ENCODE measurements around the gene RPSA. TPM values are rescaled to one million over a fixed set of nuclear protein-coding genes. Genes with fewer than 3 reads are reported as not detected.

The RPSA gene
- total RNA-seq, 4 donors from 2014 or later = 644 to 857 (median 730) TPM

DNA sequence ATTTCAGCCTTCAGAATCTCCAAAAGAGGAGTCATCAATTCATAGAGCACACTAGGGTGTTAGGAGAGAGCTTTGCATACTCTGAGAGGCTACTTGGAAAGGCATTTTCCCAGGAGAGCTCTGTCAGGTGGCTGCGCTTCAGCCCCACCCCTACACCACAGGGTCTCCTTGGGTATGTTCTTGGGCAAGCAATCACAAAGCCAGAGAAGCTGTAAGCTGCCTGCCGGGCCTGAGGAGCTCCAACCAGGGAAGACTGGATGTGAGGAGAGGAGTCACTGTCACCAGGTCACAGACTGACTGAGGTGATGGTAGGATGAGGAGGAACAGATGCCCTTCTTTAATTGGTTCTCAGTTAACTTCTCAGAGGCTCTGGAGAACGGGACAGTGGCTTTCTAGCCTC is 9.8 kb upstream of the RPSA start:
- no peak for TF ChIP-seq POLR2A (IDR thresholded peaks at IDR 0.05)
- TF ChIP-seq, protein P1, sequence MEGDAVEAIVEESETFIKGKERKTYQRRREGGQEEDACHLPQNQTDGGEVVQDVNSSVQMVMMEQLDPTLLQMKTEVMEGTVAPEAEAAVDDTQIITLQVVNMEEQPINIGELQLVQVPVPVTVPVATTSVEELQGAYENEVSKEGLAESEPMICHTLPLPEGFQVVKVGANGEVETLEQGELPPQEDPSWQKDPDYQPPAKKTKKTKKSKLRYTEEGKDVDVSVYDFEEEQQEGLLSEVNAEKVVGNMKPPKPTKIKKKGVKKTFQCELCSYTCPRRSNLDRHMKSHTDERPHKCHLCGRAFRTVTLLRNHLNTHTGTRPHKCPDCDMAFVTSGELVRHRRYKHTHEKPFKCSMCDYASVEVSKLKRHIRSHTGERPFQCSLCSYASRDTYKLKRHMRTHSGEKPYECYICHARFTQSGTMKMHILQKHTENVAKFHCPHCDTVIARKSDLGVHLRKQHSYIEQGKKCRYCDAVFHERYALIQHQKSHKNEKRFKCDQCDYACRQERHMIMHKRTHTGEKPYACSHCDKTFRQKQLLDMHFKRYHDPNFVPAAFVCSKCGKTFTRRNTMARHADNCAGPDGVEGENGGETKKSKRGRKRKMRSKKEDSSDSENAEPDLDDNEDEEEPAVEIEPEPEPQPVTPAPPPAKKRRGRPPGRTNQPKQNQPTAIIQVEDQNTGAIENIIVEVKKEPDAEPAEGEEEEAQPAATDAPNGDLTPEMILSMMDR (IDR thresholded peaks at IDR 0.05 in 4 of 5, conservative IDR thresholded peaks at IDR 0.05 in 1 of 5) = no peak
- Histone ChIP-seq H3K4me1 (no peaks in the 10 kb centered on the region), H3K27me3 (no peaks in the 10 kb centered on the region), H3K27ac (no peak overlapping the region), H3K9me3 (no peaks in the 10 kb centered on the region), H3K36me3 (peaks cover 0 to 73% of the 10 kb centered on the region in 2 donors), H3K4me3 (no peak overlapping the region)
- in situ Hi-C loops (cut with MboI; ENCODE audit: low sequenced_read_pairs in 4 of 4) = loop anchor here in 1 of 4 donors (25.0 kb wide), 1 partner anchor 1066 kb away; the partner anchor contains the start of gene RPL14
- intact Hi-C loops (cut with DNase I; ENCODE audit: low total_unique reads) = no loop called here
- DNase-seq (no peak), ATAC-seq (no peak)

- no peaks in the 10 kb centered on the region for H3K4me1 ChIP-seq
- H3K27ac ChIP-seq = no peak overlapping the region
- TF ChIP-seq POLR2A (IDR thresholded peaks at IDR 0.05) = no peak
- TF ChIP-seq, protein P1 (IDR thresholded peaks at IDR 0.05 in 4 of 5, conservative IDR thresholded peaks at IDR 0.05 in 1 of 5) = no peak
- no peak for DNase-seq
- H3K4me3 ChIP-seq = no peak overlapping the region
- in situ Hi-C loops (cut with MboI; ENCODE audit: low sequenced_read_pairs in 4 of 4) = loop anchor here in 1 of 4 donors (25.0 kb wide), 1 partner anchor 1064 kb away; the partner anchor contains the start of gene RPL14
- no peaks in the 10 kb centered on the region for H3K9me3 ChIP-seq
- H3K27me3 ChIP-seq = no peaks in the 10 kb centered on the region
- intact Hi-C loops (cut with DNase I; ENCODE audit: low total_unique reads) = no loop called here
- peaks cover 0 to 53% of the 10 kb centered on the region in 2 donors for H3K36me3 ChIP-seq
- ATAC-seq = no peak
Observed at GRCh38 chr3:39398700-39399099, 7.8 kb upstream of the RPSA start.

DNA sequence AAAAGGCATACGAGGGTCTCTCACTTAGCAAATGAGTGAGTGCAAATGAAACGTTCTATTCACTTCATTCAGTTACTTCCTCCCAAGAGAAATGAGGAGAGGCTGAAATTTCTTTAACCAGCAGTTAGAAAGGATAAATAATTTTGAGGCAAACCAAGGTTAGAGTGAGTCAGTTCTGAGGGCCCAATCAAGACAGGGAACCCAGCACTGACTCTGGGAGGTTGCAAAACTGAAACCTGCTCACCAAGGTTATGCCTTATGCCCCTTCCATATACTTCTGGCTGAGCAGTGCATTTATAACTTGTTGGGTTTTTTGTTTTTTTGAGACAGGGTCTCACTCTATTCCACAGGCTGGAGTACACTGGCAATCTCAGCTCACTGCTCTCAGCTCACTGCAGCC is 4.5 kb upstream of the RPSA start:
- H3K36me3 ChIP-seq = peaks cover 0 to 20% of the 10 kb centered on the region in 2 donors
- in situ Hi-C loops (cut with MboI; ENCODE audit: low sequenced_read_pairs in 4 of 4) = loop anchor here in 1 of 4 donors (25.0 kb wide), 1 partner anchor 910 kb away; the partner anchor contains the start of gene EIF1B
- intact Hi-C loops (cut with DNase I; ENCODE audit: low total_unique reads) = no loop called here
- no peak for ATAC-seq
- no peaks in the 10 kb centered on the region for H3K27me3 ChIP-seq
- peaks cover 0 to 2% of the 10 kb centered on the region in 2 donors for H3K4me1 ChIP-seq
- no peak overlapping the region for H3K4me3 ChIP-seq
- H3K27ac ChIP-seq = no peak overlapping the region
- H3K9me3 ChIP-seq = no peaks in the 10 kb centered on the region
- no peak for DNase-seq
- TF ChIP-seq POLR2A (IDR thresholded peaks at IDR 0.05) = no peak
- TF ChIP-seq, protein P1 (IDR thresholded peaks at IDR 0.05 in 4 of 5, conservative IDR thresholded peaks at IDR 0.05 in 1 of 5) = no peak

DNA sequence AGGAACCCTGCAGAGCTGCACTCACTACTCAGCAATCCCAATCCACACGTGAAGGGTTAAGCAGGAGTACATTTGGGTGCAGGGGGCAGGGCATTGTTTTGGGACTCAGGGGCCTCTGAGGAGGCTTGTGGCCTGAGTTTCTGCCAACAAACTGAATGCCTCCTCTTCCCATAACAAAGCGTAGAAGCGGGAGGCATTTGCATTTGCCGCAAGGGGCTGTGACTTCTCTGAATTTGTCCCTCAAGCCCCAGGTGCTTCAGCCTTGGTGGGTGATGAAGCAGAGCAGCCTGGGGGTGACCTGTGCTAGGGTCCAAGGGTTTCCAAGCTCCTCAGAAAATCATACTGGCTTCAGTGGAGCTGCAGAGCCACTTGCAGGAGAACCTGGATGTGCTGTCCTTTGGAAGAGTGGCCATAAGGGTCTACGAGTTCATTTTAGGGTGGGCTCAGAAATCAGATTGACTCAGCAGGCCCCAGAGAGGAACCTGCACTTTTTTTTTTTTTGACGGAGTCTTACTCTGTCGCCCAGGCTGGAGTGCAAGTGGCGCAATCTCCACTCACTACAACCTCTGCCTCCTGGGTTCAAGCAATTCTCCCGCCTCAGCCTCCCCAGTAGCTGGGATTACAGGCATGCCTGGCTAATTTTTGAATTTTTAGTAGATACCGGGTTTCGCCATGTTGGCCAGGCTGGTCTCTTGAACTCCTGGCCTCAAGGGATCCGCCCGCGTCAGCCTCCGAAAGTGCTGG is 1.4 kb upstream of the RPSA start:
- intact Hi-C loops (cut with DNase I; ENCODE audit: low total_unique reads) = loop anchor here (5.0 kb wide), 1 partner anchor 1052 kb away; the partner anchor contains the start of gene RPL14
- ATAC-seq = no peak
- no peak for DNase-seq
- Histone ChIP-seq H3K4me3 (no peak overlapping the region), H3K27ac (no peak overlapping the region), H3K4me1 (peaks cover 17 to 23% of the 10 kb centered on the region in 2 donors), H3K9me3 (no peaks in the 10 kb centered on the region), H3K27me3 (no peaks in the 10 kb centered on the region), H3K36me3 (peaks cover 0 to 20% of the 10 kb centered on the region in 2 donors)
- in situ Hi-C loops (cut with MboI; ENCODE audit: low sequenced_read_pairs in 4 of 4) = loop anchor here in 1 of 4 donors (25.0 kb wide), 1 partner anchor 907 kb away; the partner anchor contains the start of gene EIF1B
- TF ChIP-seq POLR2A (IDR thresholded peaks at IDR 0.05) = no peak
- TF ChIP-seq, protein P1 (IDR thresholded peaks at IDR 0.05 in 4 of 5, conservative IDR thresholded peaks at IDR 0.05 in 1 of 5) = no peak

All from gastrocnemius medialis (tissue), 4 donors.